Smooth muscle cell (in vitro differentiated cells): ENCODE measurements around the gene ADAM8. TPM values are rescaled to one million over a fixed set of nuclear protein-coding genes. Genes with fewer than 3 reads are reported as not detected.
"Not testable (repeated sequence)": the region's sequence is repeated elsewhere in the genome, so short reads cannot be mapped to it uniquely, and the experiment has no call there.

Experiments used
- DNase-seq: peaks from one replicate; lab custom pipeline; 2025; ENCODE audit not compliant: unreplicated experiment; lab: John Stamatoyannopoulos, UW
- H2AFZ ChIP-seq: fragments of 200-600 bp; sonication (generic); 2 replicates; pipeline ENCODE4 v1.6.0; 2016; ENCODE audit warnings: antibody characterized with exemption, low read depth, mild to moderate bottlenecking
- H3F3A ChIP-seq: fragments of 200-600 bp; sonication (generic); 2 replicates; pipeline ENCODE4 v1.6.0; 2017; ENCODE audit warnings: antibody characterized with exemption, low read depth
- H3K27ac ChIP-seq: fragments of 200-600 bp; sonication (generic); 2 replicates; pipeline ENCODE4 v1.5.1; 2016; ENCODE audit warnings: low read depth, mild to moderate bottlenecking
- H3K27me3 ChIP-seq: fragments of 200-600 bp; sonication (generic); 2 replicates; pipeline ENCODE4 v1.6.1; 2016; ENCODE audit warnings: low read depth, mild to moderate bottlenecking
- H3K36me3 ChIP-seq: fragments of 200-600 bp; sonication (generic); 2 replicates; pipeline ENCODE4 v1.5.1; 2016; ENCODE audit warnings: low read depth
- H3K4me1 ChIP-seq: fragments of 200-600 bp; sonication (generic); 2 replicates; pipeline ENCODE4 v1.5.1; 2016; ENCODE audit warnings: low read depth
- H3K4me2 ChIP-seq: fragments of 200-600 bp; sonication (generic); 2 replicates; pipeline ENCODE4 v1.6.0; 2016; ENCODE audit warnings: mild to moderate bottlenecking
- H3K4me3 ChIP-seq: fragments of 200-600 bp; sonication (generic); 2 replicates; pipeline ENCODE4 v1.5.1; 2016; ENCODE audit warnings: mild to moderate bottlenecking
- H3K79me2 ChIP-seq: fragments of 200-600 bp; sonication (generic); 2 replicates; pipeline ENCODE4 v1.6.0; 2016; ENCODE audit warnings: low read depth, mild to moderate bottlenecking
- H3K9ac ChIP-seq: fragments of 200-600 bp; sonication (generic); 2 replicates; pipeline ENCODE4 v1.6.0; 2016; ENCODE audit warnings: low read depth
- H3K9me3 ChIP-seq: fragments of 200-600 bp; sonication (generic); replicated peaks from 2 replicates; pipeline ENCODE4 v1.5.1; 2016; ENCODE audit warnings: low read depth
- H4K20me1 ChIP-seq: fragments of 200-600 bp; sonication (generic); 2 replicates; pipeline ENCODE4 v1.6.0; 2016; ENCODE audit warnings: low read depth
- CTCF ChIP-seq: fragments of 200-600 bp; sonication (generic); IDR thresholded peaks from 2 replicates; pipeline ENCODE4 v1.5.1; 2017; ENCODE audit warnings: borderline replicate concordance, mild to moderate bottlenecking, antibody characterized with exemption; ENCODE audit not compliant: insufficient read depth, poor library complexity, severe bottlenecking
- WGBS: methylation state at CpG from one replicate; pipeline ENCODE4 v1.1.7; 2016; ENCODE audit warnings: low lambda C conversion rate; 5-methylcytosine and 5-hydroxymethylcytosine counted together
- polyA plus RNA-seq: library from polyadenylated mRNA; unstranded; fragments of >200 nt; fragmentation: Nextera tagmentation; extraction: Ambion mirVana; gene quantifications from 2 replicates; pipeline ENCODE4 v1.2.1, GENCODE V29; 2016
- total RNA-seq: library from RNA; depleted of rRNA; stranded (reverse); fragments of >200 nt; gene quantifications from 2 replicates; pipeline ENCODE4 v1.2.3, GENCODE V29; 2014

ADAM8 gene
- total and polyA plus RNA-seq, 2 experiments from 2014 or later: 0.36 to 0.70 TPM

GRCh38 chr10:133324857-133325260 lies 48.2 kb upstream of the ADAM8 start:
- WGBS: 77% methylated on average over 18 of the region's 20 CpGs
- Histone ChIP-seq H3K4me1 (peaks cover 10% of the 10 kb centered on the region), H3K27ac (no peak overlapping the region), H3K4me3 (peak overlapping the region; percentile 60), H3K36me3 (no peaks in the 10 kb centered on the region), H3K4me2 (peak overlapping the region; percentile 98), H3K79me2 (no peaks in the 10 kb centered on the region), H4K20me1 (no peaks in the 10 kb centered on the region), H3K9me3 (no peaks in the 10 kb centered on the region), H3F3A (no peaks in the 10 kb centered on the region), H2AFZ (peak overlapping the region; percentile 56), H3K27me3 (peaks cover 33% of the 10 kb centered on the region), H3K9ac (no peak overlapping the region)
- TF ChIP-seq CTCF: no peak
- no peak for DNase-seq

- H3F3A ChIP-seq: no peaks in the 10 kb centered on the region
- H3K4me1 ChIP-seq: peaks cover 9% of the 10 kb centered on the region
- H2AFZ ChIP-seq: no peak overlapping the region
- peak overlapping the region; percentile 98 for H3K4me2 ChIP-seq
- no peak for DNase-seq
- H3K36me3 ChIP-seq: no peaks in the 10 kb centered on the region
- H3K4me3 ChIP-seq: peak overlapping the region; percentile 21
- peaks cover 33% of the 10 kb centered on the region for H3K27me3 ChIP-seq
- WGBS: 18% methylated on average over 10 of the region's 13 CpGs
- H4K20me1 ChIP-seq: no peaks in the 10 kb centered on the region
- no peak for TF ChIP-seq CTCF
- H3K9ac ChIP-seq: no peak overlapping the region
- H3K9me3 ChIP-seq: no peaks in the 10 kb centered on the region
- no peak overlapping the region for H3K27ac ChIP-seq
- H3K79me2 ChIP-seq: no peaks in the 10 kb centered on the region
These were observed 47.6 kb upstream of the ADAM8 start for GRCh38 chr10:133324198-133324792.

GRCh38 chr10:133322064-133322709 lies 45.5 kb upstream of the ADAM8 start:
- H3K9ac ChIP-seq, H4K20me1 ChIP-seq, H3K4me2 ChIP-seq, H3K79me2 ChIP-seq, DNase-seq, H3F3A ChIP-seq, H2AFZ ChIP-seq, H3K36me3 ChIP-seq, H3K9me3 ChIP-seq, H3K4me3 ChIP-seq, H3K27ac ChIP-seq, H3K4me1 ChIP-seq: not testable (repeated sequence)
- H3K27me3 ChIP-seq: peaks cover 14% of the 10 kb centered on the region
- 87% methylated on average over 12 of the region's 14 CpGs for WGBS

- not testable (repeated sequence) for DNase-seq
- 90% methylated on average over 6 of the region's 6 CpGs for WGBS
These were observed 44.3 kb upstream of the ADAM8 start for GRCh38 chr10:133320852-133321422.

More at GRCh38 chr10:133320852-133321422, 44.3 kb upstream of the ADAM8 start:
- H3K4me3 ChIP-seq, H3K4me1 ChIP-seq, H4K20me1 ChIP-seq, H3K79me2 ChIP-seq, H3K36me3 ChIP-seq, H3F3A ChIP-seq, H3K4me2 ChIP-seq, H3K9me3 ChIP-seq, H3K27ac ChIP-seq, H3K9ac ChIP-seq, H3K27me3 ChIP-seq, H2AFZ ChIP-seq: not testable (repeated sequence)
